SU-DHL-6 (cell line): Measurements from ENCODE around the gene FAM240A.

Source experiments
- H2AFZ ChIP-seq: fragments of 200-600 bp; sonication (generic); 2 replicates; pipeline ENCODE4 v1.6.1; 2014; ENCODE audit warnings: low read depth, mild to moderate bottlenecking, moderate library complexity, mixed read lengths, antibody characterized with exemption, low read length; ENCODE audit not compliant: severe bottlenecking
- H3F3A ChIP-seq: fragments of 200-600 bp; shearing (Covaris generic); 2 replicates; pipeline ENCODE4 v1.6.0; 2016; ENCODE audit warnings: antibody characterized with exemption, mild to moderate bottlenecking; ENCODE audit not compliant: insufficient read depth
- H3K27ac ChIP-seq: fragments of 200-600 bp; sonication (generic); 2 replicates; pipeline ENCODE4 v1.5.1; 2016; ENCODE audit warnings: low read depth, mild to moderate bottlenecking, low read length, moderate library complexity, mixed read lengths
- H3K27me3 ChIP-seq: fragments of 200-600 bp; sonication (generic), shearing (Covaris generic); 2 replicates; pipeline ENCODE4 v1.6.0; 2014; ENCODE audit warnings: mild to moderate bottlenecking, low read length
- H3K36me3 ChIP-seq: fragments of 200-600 bp; sonication (generic); 2 replicates; pipeline ENCODE4 v1.6.1; 2014; ENCODE audit warnings: mild to moderate bottlenecking, low read length, mixed read lengths
- H3K4me2 ChIP-seq: fragments of 300-600, 200-600 bp; shearing (Covaris generic), sonication (generic); 2 replicates; pipeline ENCODE4 v1.6.0; 2014; ENCODE audit warnings: low read length, low read depth, mild to moderate bottlenecking; ENCODE audit not compliant: poor library complexity, severe bottlenecking
- H3K4me3 ChIP-seq: fragments of 200-600 bp; sonication (generic); 2 replicates; pipeline ENCODE4 v1.5.1; 2014; ENCODE audit warnings: antibody characterized with exemption, low read length, mild to moderate bottlenecking, mixed read lengths; ENCODE audit not compliant: insufficient read depth, poor library complexity, severe bottlenecking
- H3K79me2 ChIP-seq: fragments of 200-600 bp; sonication (generic); 2 replicates; pipeline ENCODE4 v1.6.1; 2014; ENCODE audit warnings: mild to moderate bottlenecking, low read length, moderate library complexity; ENCODE audit not compliant: insufficient read depth
- H3K9ac ChIP-seq: fragments of 200-600 bp; sonication (generic); 2 replicates; pipeline ENCODE4 v1.7.0; 2014; ENCODE audit warnings: mild to moderate bottlenecking, low read length
- H3K9me2 ChIP-seq: fragments of 200-600 bp; sonication (generic); replicated peaks from 2 replicates; pipeline ENCODE4 v1.6.1; 2014; ENCODE audit warnings: low read length; ENCODE audit not compliant: insufficient read depth
- H3K9me3 ChIP-seq: fragments of 200-600 bp; sonication (generic); 2 replicates; pipeline ENCODE4 v1.6.1; 2014; ENCODE audit warnings: low read length, mixed read lengths; ENCODE audit not compliant: insufficient read depth
- H4K20me1 ChIP-seq: fragments of 200-600 bp; sonication (generic); 2 replicates; pipeline ENCODE4 v1.6.1; 2014; ENCODE audit warnings: low read depth, mild to moderate bottlenecking, antibody characterized with exemption, low read length, moderate library complexity, mixed read lengths
- EZH2phosphoT487 ChIP-seq: fragments of 200-600 bp; sonication (generic), shearing (Covaris generic); conservative IDR thresholded peaks from 2 replicates; pipeline ENCODE4 v1.6.1; 2018; ENCODE audit warnings: mild to moderate bottlenecking, antibody characterized with exemption, low read length, moderate library complexity, mixed read lengths
- TF ChIP-seq, protein P1 (sequence below): fragments of 200-600 bp; sonication (generic); IDR thresholded peaks from one replicate; pipeline ENCODE4 v1.5.1; 2017; ENCODE audit warnings: antibody characterized with exemption, mild to moderate bottlenecking, low read length, moderate library complexity; ENCODE audit not compliant: insufficient read depth, poor library complexity, severe bottlenecking

The FAM240A gene

DNA sequence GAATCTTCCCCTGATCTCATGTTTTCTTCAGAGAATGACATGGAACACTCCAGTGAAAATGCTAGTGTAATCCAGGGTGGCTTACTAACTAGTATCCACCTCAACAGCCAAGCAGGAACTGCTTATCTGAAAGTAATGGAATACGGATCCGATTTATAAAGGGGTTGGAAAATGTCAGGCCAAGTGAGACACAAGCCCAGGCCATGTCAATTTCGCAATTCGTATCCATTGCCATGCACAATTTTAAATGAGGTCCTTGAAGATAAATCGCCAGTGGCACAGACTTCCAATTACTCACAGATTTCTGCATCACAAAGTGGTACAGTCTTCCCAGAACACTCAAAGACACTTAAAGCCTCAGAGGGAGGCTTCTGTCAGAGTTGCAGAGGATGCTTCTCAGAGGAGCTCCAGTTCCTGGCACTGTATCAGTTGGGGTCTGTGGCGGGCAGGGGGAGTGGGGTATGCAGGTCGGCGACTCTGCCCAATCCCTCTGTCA is 16.5 kb upstream of the FAM240A start:
- H2AFZ ChIP-seq = no peak overlapping the region
- no peaks in the 10 kb centered on the region for H3K36me3 ChIP-seq
- H3K27me3 ChIP-seq = no peaks in the 10 kb centered on the region
- no peaks in the 10 kb centered on the region for H3K9me3 ChIP-seq
- H3K9me2 ChIP-seq = no peaks in the 10 kb centered on the region
- H3K79me2 ChIP-seq = no peaks in the 10 kb centered on the region
- H4K20me1 ChIP-seq = no peaks in the 10 kb centered on the region
- no peaks in the 10 kb centered on the region for H3F3A ChIP-seq
- no peak overlapping the region for H3K9ac ChIP-seq
- H3K27ac ChIP-seq = no peak overlapping the region
- H3K4me3 ChIP-seq = no peak overlapping the region
- TF ChIP-seq, protein P1, sequence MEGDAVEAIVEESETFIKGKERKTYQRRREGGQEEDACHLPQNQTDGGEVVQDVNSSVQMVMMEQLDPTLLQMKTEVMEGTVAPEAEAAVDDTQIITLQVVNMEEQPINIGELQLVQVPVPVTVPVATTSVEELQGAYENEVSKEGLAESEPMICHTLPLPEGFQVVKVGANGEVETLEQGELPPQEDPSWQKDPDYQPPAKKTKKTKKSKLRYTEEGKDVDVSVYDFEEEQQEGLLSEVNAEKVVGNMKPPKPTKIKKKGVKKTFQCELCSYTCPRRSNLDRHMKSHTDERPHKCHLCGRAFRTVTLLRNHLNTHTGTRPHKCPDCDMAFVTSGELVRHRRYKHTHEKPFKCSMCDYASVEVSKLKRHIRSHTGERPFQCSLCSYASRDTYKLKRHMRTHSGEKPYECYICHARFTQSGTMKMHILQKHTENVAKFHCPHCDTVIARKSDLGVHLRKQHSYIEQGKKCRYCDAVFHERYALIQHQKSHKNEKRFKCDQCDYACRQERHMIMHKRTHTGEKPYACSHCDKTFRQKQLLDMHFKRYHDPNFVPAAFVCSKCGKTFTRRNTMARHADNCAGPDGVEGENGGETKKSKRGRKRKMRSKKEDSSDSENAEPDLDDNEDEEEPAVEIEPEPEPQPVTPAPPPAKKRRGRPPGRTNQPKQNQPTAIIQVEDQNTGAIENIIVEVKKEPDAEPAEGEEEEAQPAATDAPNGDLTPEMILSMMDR = no peak
- no peak for TF ChIP-seq EZH2phosphoT487
- H3K4me2 ChIP-seq = no peak overlapping the region

DNA sequence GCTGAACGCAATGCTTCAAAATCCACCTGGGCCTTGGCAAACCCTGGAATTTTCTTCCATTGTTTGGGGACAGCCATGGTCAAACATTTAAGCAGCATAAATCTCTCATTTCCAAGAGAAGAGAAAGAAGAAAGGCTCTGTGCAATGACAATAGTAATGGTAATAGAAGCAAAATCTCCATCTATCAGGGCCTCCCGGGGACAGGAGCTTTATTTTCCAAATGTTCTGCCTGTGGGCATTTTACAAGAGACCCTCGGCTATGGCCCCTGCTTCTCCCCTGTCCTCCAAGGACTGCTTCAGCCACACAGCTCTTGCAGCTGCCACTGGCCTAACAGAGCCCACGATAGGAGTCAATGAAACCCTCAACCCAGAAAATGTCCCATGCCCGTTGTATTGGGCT is 12.7 kb upstream of the FAM240A start:
- no peak for TF ChIP-seq EZH2phosphoT487
- TF ChIP-seq, protein P1 = no peak
- no peaks in the 10 kb centered on the region for H3K9me2 ChIP-seq
- no peak overlapping the region for H3K4me3 ChIP-seq
- no peaks in the 10 kb centered on the region for H3K27me3 ChIP-seq
- H3F3A ChIP-seq = no peaks in the 10 kb centered on the region
- no peaks in the 10 kb centered on the region for H3K9me3 ChIP-seq
- no peak overlapping the region for H3K27ac ChIP-seq
- no peaks in the 10 kb centered on the region for H3K79me2 ChIP-seq
- no peak overlapping the region for H3K4me2 ChIP-seq
- no peak overlapping the region for H2AFZ ChIP-seq
- H3K36me3 ChIP-seq = no peaks in the 10 kb centered on the region
- H3K9ac ChIP-seq = no peak overlapping the region
- H4K20me1 ChIP-seq = no peaks in the 10 kb centered on the region

DNA sequence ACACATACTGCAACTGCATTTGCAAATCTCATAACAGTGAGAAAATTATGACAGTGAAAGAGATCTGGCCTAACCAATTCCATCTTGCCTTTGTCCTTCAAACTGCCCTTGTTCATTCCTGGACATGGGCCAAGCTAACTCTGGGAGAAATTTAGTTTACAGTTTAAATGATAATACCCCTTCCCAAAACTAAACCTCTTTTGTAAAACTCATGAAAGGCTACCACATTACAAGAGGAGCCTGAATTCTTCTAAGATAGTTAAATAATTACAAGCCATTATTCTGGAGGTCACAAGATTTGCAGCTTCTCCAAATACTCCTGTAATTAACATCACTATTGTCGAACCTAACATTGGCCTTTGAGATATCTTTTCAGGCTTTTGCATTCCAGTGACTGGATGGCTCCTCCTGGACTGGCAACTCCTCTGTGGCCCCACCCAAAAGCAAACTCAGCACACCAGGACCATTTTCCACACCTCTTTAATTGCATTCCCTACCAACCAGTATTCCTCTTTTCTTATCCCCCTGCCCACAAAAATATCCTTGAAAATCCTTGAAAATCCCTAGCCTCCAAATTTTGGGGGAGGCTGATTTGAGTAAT is 8.8 kb upstream of the FAM240A start:
- H3K27ac ChIP-seq = no peak overlapping the region
- H3K79me2 ChIP-seq = no peaks in the 10 kb centered on the region
- H3K27me3 ChIP-seq = no peaks in the 10 kb centered on the region
- no peak overlapping the region for H2AFZ ChIP-seq
- no peak overlapping the region for H3K4me3 ChIP-seq
- no peaks in the 10 kb centered on the region for H3K9me3 ChIP-seq
- no peaks in the 10 kb centered on the region for H3K36me3 ChIP-seq
- TF ChIP-seq EZH2phosphoT487 = no peak
- TF ChIP-seq, protein P1 = no peak
- no peak overlapping the region for H3K9ac ChIP-seq
- no peaks in the 10 kb centered on the region for H3K9me2 ChIP-seq
- H3K4me2 ChIP-seq = no peak overlapping the region
- H4K20me1 ChIP-seq = no peaks in the 10 kb centered on the region
- no peaks in the 10 kb centered on the region for H3F3A ChIP-seq
